ENCODE measurements around the gene PCDH1.
A peak's percentile ranks its signal among the peaks of the same experiment; 100 is the strongest.

PCDH1 gene

GRCh38 chr5:141878711-141879425 lies 658 bp upstream of the PCDH1 start:
- peak; percentile 90 for FAIRE-seq
- TF ChIP-seq POLR2AphosphoS5 (IDR thresholded peaks at IDR 0.05; ENCODE audit: low read depth, low read length) (no peak), TAF1 (IDR thresholded peaks at IDR 0.05; ENCODE audit: borderline replicate concordance, low read depth, low read length) (no peak), POLR2A (IDR thresholded peaks at IDR 0.05; ENCODE audit: low read depth, low read length) (no peak)
- DNase-seq (ENCODE audit: insufficient read length) = no peak

- TF ChIP-seq POLR2AphosphoS5 (IDR thresholded peaks at IDR 0.05; ENCODE audit: low read depth, low read length) (no peak), TAF1 (IDR thresholded peaks at IDR 0.05; ENCODE audit: borderline replicate concordance, low read depth, low read length) (no peak), POLR2A (IDR thresholded peaks at IDR 0.05; ENCODE audit: low read depth, low read length) (no peak)
- DNase-seq (ENCODE audit: insufficient read length) (no peak), FAIRE-seq (no peak)
Measured at GRCh38 chr5:141877356-141878185, 639 bp downstream of the PCDH1 start.

GRCh38 chr5:141876628-141877355 lies 1.4 kb downstream of the PCDH1 start:
- FAIRE-seq (no peak), DNase-seq (ENCODE audit: insufficient read length) (peak; percentile 13)
- no peak for TF ChIP-seq TAF1 (IDR thresholded peaks at IDR 0.05; ENCODE audit: borderline replicate concordance, low read depth, low read length)
- TF ChIP-seq POLR2A (IDR thresholded peaks at IDR 0.05; ENCODE audit: low read depth, low read length) = no peak
- TF ChIP-seq POLR2AphosphoS5 (IDR thresholded peaks at IDR 0.05; ENCODE audit: low read depth, low read length) = no peak

- DNase-seq (ENCODE audit: insufficient read length) (peak; percentile 1), FAIRE-seq (no peak)
- TF ChIP-seq POLR2A (IDR thresholded peaks at IDR 0.05; ENCODE audit: low read depth, low read length) (no peak), POLR2AphosphoS5 (IDR thresholded peaks at IDR 0.05; ENCODE audit: low read depth, low read length) (no peak), TAF1 (IDR thresholded peaks at IDR 0.05; ENCODE audit: borderline replicate concordance, low read depth, low read length) (no peak)
Measured at GRCh38 chr5:141875795-141876627, 2.2 kb downstream of the PCDH1 start.

GRCh38 chr5:141875022-141875740 lies 3.0 kb downstream of the PCDH1 start:
- FAIRE-seq = no peak
- peak; percentile 1 for DNase-seq (ENCODE audit: insufficient read length)
- no peak for TF ChIP-seq POLR2A (IDR thresholded peaks at IDR 0.05; ENCODE audit: low read depth, low read length)
- TF ChIP-seq POLR2AphosphoS5 (IDR thresholded peaks at IDR 0.05; ENCODE audit: low read depth, low read length) = no peak
- TF ChIP-seq TAF1 (IDR thresholded peaks at IDR 0.05; ENCODE audit: borderline replicate concordance, low read depth, low read length) = no peak

- FAIRE-seq (no peak), DNase-seq (ENCODE audit: insufficient read length) (peak; percentile 2)
- TF ChIP-seq POLR2AphosphoS5 (IDR thresholded peaks at IDR 0.05; ENCODE audit: low read depth, low read length) = no peak
- TF ChIP-seq POLR2A (IDR thresholded peaks at IDR 0.05; ENCODE audit: low read depth, low read length) = no peak
- TF ChIP-seq TAF1 (IDR thresholded peaks at IDR 0.05; ENCODE audit: borderline replicate concordance, low read depth, low read length) = no peak
Measured at GRCh38 chr5:141874262-141874964, 3.8 kb downstream of the PCDH1 start.

- TF ChIP-seq POLR2AphosphoS5 (IDR thresholded peaks at IDR 0.05; ENCODE audit: low read depth, low read length) = no peak
- TF ChIP-seq TAF1 (IDR thresholded peaks at IDR 0.05; ENCODE audit: borderline replicate concordance, low read depth, low read length) = no peak
- no peak for TF ChIP-seq POLR2A (IDR thresholded peaks at IDR 0.05; ENCODE audit: low read depth, low read length)
- DNase-seq (ENCODE audit: insufficient read length) = peak; percentile 2
- FAIRE-seq = no peak
Measured at GRCh38 chr5:141873933-141874261, 4.3 kb downstream of the PCDH1 start.

- TF ChIP-seq POLR2AphosphoS5 (IDR thresholded peaks at IDR 0.05; ENCODE audit: low read depth, low read length) (no peak), POLR2A (IDR thresholded peaks at IDR 0.05; ENCODE audit: low read depth, low read length) (no peak), TAF1 (IDR thresholded peaks at IDR 0.05; ENCODE audit: borderline replicate concordance, low read depth, low read length) (no peak)
- no peak for FAIRE-seq
- DNase-seq (ENCODE audit: insufficient read length) = no peak
Measured at GRCh38 chr5:141872496-141873356, 5.5 kb downstream of the PCDH1 start.

- TF ChIP-seq TAF1 (IDR thresholded peaks at IDR 0.05; ENCODE audit: borderline replicate concordance, low read depth, low read length) (no peak), POLR2AphosphoS5 (IDR thresholded peaks at IDR 0.05; ENCODE audit: low read depth, low read length) (no peak), POLR2A (IDR thresholded peaks at IDR 0.05; ENCODE audit: low read depth, low read length) (no peak)
Measured at GRCh38 chr5:141871870-141872269, 6.3 kb downstream of the PCDH1 start.

More at GRCh38 chr5:141871870-141872269, 6.3 kb downstream of the PCDH1 start:
- no peak for FAIRE-seq
- no peak for DNase-seq (ENCODE audit: insufficient read length)
